Activated CD8-positive, alpha-beta memory T cell treated with anti-CD3 and anti-CD28 coated beads for 1 hour (primary cell): Measurements from ENCODE around the gene PPP1R14D.
A peak's percentile ranks its signal among the peaks of the same experiment; 100 is the strongest.

Source experiments
- DNase-seq, 2 donors: peaks; one replicate each; pipeline ENCODE4 v3.0.0-alpha.2; 2020; ENCODE audit warnings: low read depth in 1 of 2; ENCODE audit errors: extremely low read depth in 1 of 2

The PPP1R14D gene

DNA sequence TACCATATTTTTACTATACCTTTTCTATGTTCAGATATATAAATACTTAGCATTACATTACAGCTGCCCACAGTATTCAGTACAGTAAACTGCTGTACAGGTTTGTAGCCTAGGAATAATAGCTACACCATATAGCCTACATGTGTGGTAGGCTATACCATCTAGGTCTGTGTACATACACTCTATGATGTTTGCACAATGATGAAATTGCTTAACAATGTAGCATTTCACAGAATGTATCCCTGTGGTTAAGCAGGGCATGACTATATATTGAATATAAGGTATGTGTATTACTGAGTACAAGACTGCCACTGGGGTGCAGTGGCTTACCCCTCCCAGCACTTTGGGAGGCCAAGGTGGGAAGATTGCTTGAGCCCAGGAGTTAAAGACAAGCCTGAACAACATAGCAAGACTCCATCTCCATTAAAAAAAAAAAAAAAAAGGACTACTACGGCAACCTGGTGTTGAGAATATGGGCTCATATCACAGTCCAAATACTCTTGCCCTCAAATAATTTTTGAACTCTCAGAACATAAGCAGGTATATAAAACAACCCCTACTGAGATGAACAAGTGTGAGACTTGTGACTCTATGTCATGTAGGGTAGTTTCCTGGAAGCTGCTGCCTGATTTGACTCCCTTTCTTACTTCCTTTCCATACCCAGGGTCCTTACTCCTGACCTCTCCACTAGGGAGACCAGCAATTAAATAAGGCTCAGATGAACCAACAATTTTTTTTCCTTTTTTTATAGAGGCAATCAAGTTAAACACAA, 4.8 kb downstream of the PPP1R14D start:
- no peak for DNase-seq

DNA sequence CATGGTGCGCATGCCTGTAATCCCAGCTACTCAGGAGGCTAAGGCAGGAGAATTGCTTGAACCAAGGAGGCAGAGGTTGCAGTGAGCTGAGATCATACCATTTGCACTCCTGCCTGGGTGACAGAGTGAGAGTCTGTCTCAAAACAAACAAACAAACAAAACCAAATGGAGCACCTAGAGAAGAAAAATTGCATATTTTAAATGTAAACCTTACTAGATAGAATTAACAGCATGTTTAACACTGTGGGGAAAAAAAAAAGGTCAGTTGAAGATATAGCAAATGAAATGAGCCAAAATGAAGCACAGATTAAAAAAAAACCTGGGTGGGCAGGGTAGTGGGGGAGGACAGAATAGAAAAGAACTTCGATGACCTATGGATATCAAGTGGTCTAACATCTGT, 7.3 kb downstream of the PPP1R14D start:
- no peak for DNase-seq

- DNase-seq: no peak
Measured at GRCh38 chr15:40819048-40819447, 9.5 kb downstream of the PPP1R14D start.

DNA sequence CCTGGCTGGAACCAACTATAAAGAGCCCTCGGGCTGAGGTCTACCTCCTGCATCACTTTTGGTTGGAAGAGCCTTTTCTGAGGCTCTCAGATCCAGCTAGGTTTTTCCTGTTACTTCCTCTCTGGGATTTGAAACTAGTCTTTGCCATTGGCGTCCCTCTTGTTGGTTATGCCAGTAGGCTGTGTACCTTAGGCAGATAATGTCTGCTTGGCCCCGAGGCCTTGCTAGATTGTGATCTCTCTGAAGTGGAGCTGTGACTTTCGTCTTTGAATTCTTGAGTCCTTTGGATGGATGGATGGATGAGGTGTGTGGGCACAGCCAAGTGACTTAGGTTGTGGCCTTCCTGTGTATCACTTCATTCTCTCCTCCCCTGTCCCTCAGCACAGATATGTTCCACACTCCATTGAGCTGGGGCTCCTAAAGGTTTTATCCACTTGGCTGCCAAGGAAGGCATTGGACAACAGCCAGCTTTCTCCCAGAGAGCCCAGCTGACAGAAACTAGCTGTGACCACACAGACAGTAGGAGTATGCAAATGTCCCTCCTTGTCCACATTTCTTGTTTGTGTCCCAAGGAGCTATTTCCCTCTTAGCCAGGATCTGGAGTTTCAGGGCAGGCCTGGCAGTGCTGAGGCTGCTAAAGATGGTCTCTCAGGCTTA, 13.3 kb downstream of the PPP1R14D start:
- DNase-seq: no peak

- DNase-seq: no peak
Measured at GRCh38 chr15:40812721-40813425, 15.6 kb downstream of the PPP1R14D start.

GRCh38 chr15:40808861-40809450, 19.6 kb downstream of the PPP1R14D start:
- no peak for DNase-seq

- DNase-seq: no peak
Measured at GRCh38 chr15:40807888-40808461, 20.5 kb downstream of the PPP1R14D start.

DNA sequence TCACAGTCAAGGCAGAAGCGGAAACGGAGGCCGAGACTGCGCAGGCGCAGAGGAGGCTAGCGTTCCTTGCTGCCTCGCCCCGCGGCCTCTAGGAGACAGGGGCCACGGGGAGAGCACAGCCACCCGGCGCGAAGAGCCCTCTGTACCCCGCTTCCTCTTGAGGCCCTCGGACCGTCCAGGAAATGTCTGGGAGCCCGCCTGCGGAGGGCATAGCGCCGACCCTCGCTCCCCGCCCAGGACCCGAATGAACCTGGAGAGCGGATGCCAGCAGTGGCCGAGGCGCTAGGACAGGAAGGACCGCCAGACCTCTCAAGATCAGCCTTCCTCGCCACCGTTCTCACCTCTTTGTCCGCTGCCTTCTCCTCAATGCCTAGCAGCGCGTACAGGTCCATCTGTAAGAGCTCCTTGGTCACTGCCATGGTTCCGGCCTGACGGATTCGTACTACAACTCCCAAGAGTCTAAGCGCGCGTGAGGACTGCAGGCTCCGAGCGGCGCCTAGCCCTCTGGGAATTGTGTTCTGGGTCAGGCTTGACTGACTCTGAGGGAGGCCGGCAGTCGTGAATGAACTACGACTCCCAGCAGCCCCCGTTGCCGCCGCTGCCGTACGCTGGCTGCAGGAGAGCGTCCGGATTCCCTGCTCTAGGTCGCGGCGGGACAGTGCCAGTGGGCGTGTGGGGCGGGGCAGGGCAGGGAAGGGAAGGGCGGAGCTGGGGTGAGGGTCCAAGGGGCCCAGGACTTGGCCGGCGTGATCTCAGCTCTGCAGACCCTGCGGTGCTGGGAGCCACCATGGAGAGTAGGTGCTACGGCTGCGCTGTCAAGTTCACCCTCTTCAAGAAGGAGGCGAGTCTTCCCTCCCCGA, 21.2 kb downstream of the PPP1R14D start, which contains the start of the genes DNAJC17 and ZFYVE19:
Gene DNAJC17 (minus strand): TSS at position 446 of the 860 bp plus-strand sequence. CDS start 27 bp downstream, at position 419.
Gene ZFYVE19 (plus strand): TSS at position 62 of the 860 bp plus-strand sequence. CDS start 501 bp downstream, at position 563.
- DNase-seq: peak; percentile 84 to 91

- DNase-seq: no peak
Measured at GRCh38 chr15:40806672-40807027, 21.9 kb downstream of the PPP1R14D start.

DNA sequence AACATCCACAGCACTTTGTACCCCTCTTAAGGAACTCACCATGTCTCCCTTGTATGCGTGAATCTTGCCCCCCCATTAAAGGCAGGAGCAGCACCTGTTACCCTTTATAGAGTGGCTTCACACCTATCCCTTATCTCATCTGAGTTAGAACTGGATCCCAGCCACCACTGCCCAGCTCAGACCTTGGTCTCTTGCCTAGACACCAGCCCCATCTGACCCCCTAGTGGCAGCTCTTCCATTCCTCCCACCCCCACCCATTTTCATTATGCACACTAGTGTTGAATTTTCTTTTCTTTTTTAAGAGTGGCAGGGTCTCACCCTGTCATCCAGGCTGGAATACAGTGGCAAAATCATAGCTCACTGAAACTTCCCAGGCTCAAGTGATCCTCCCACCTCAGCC, 24.8 kb downstream of the PPP1R14D start:
- DNase-seq: no peak

- DNase-seq: no peak
Measured at GRCh38 chr15:40803076-40803475, 25.4 kb downstream of the PPP1R14D start.

DNA sequence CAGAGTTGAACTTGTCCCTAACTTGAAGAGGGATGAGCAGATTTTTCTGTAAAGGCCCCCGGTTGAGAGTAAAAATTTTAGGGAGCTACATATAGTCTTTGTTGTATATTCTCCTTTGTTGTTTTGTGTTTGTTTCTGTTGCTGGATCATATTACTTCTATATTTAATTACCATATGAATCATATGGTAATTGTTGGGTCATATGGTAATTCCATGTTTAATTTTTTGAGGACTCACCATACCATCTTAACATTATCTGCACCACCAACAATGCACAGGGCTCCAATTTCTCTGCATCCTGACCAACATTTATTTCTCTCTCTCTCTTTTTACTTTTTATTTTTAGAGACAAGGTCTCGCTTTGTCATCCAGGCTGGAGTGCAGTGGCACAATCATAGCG, 29.0 kb downstream of the PPP1R14D start:
- no peak for DNase-seq

- DNase-seq: no peak
Measured at GRCh38 chr15:40796512-40796911, 32.0 kb downstream of the PPP1R14D start.

GRCh38 chr15:40796041-40796440, 32.5 kb downstream of the PPP1R14D start:
- no peak for DNase-seq

- no peak for DNase-seq
Measured at GRCh38 chr15:40793216-40793989, 35.1 kb downstream of the PPP1R14D start.

DNA sequence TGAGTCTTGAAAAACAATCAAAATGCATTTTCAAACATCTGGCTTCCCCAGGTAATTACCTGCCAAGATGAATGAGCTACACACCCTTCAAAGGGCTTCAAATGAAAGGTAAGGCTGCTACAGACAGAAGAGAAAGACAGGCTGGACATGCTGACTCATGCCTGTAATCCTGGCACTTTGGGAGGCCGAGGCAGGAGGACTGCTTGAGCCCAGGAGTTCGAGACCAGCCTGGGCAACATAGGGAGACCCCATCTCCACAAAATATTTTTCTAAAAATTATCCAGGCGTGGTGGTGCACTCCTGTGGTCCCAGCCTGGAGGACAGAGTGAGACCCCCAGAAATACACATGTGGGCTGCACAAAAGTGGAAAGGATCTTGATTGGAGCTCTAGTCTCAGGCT, 36.1 kb downstream of the PPP1R14D start:
- no peak for DNase-seq

DNA sequence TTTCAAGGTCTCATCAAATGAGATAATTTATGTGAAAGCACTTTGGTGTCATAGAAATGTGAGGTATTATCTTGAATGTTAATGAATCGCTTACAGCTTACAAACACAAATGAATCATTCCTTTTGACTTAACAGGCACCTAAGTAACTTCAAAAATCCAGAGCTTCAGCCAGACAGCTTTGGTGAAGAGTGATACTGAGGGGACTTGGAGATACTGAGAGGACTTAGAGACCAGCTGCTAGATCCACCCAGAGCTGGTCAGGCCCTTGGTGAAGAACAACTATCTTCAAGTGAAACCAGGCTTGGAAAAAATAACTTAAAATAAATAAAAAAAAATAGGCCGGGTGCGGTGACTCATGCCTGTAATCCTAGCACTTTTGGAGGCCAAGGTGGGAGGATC, 37.8 kb downstream of the PPP1R14D start:
- no peak for DNase-seq

GRCh38 chr15:40789999-40790398, 38.5 kb downstream of the PPP1R14D start:
- DNase-seq: no peak

GRCh38 chr15:40789119-40789518, 39.4 kb downstream of the PPP1R14D start:
- no peak for DNase-seq
